Breast epithelium (tissue), 4 donors: ENCODE data around the gene DBN1. TPM values are rescaled to one million over a fixed set of nuclear protein-coding genes. Genes with fewer than 3 reads are reported as not detected.

ENCODE experiments used
- DNase-seq, 2 donors: peaks; one replicate each; pipeline ENCODE4 v3.0.0-alpha.2; 2019; ENCODE audit warnings: low spot score in 2 of 2
- H3K27ac ChIP-seq, 2 donors: fragments of 200-600 bp; sonication (generic) in 1 of 2; one replicate each; pipeline ENCODE4 v1.5.1; 2016 to 2019; ENCODE audit warnings: mild to moderate bottlenecking in 1 of 2
- H3K27me3 ChIP-seq, 2 donors: fragments of 200-600 bp; sonication (generic) in 1 of 2; one replicate each; pipeline versions ENCODE4 v1.5.1 to v1.6.0; 2017 to 2019; ENCODE audit warnings: control low read depth in 1 of 2, mild to moderate bottlenecking in 1 of 2
- H3K36me3 ChIP-seq: fragments of 200-600 bp; one replicate; pipeline ENCODE4 v1.5.1; 2019
- H3K4me1 ChIP-seq, 2 donors: fragments of 200-600 bp; sonication (generic); one replicate each; pipeline ENCODE4 v1.5.1; 2016 to 2019; ENCODE audit warnings: control low read depth in 1 of 2
- H3K4me3 ChIP-seq, 3 donors: fragments of 200-600 bp; sonication (generic); 1 replicate in 2 of 3; 2 replicates in 1 of 3; pipeline ENCODE4 v1.5.1; 2016 to 2019; ENCODE audit warnings: mild to moderate bottlenecking in 3 of 3, moderate library complexity in 2 of 3
- H3K9me3 ChIP-seq, 2 donors: fragments of 200-600 bp; sonication (generic) in 1 of 2; one replicate each; pipeline ENCODE4 v1.5.1; 2016 to 2019; ENCODE audit warnings: control low read depth in 1 of 2
- POLR2A ChIP-seq: fragments of 450-650 bp; IDR thresholded peaks from one replicate; pipeline ENCODE4 v1.6.1; 2016; ENCODE audit warnings: antibody characterized with exemption, mild to moderate bottlenecking, moderate library complexity
- POLR2AphosphoS5 ChIP-seq, 3 donors: sonication (generic); formaldehyde crosslinking; IDR thresholded peaks; one replicate each; pipeline ENCODE4 v1.6.1; 2017; ENCODE audit warnings: antibody characterized with exemption in 3 of 3
- intact Hi-C: fragments of 100-400 bp; cut with DNase I; formaldehyde crosslinking; loops from one replicate; pipeline ENCODE4 v1.15.1; 2023; ENCODE audit warnings: low total_unique reads
- total RNA-seq, 3 donors: library from RNA; depleted of rRNA; stranded (reverse); fragments of >200 nt; gene quantifications; one replicate each; pipeline ENCODE4 v1.1.0, GENCODE V29; 2016
- TF ChIP-seq, protein P1 (sequence below), 3 donors: fragments of 450-650 bp; IDR thresholded peaks; one replicate each; pipeline ENCODE4 v1.5.1; 2016 to 2017; ENCODE audit warnings: antibody characterized with exemption in 3 of 3, mild to moderate bottlenecking in 3 of 3, moderate library complexity in 3 of 3

DBN1 gene
- total RNA-seq, 3 donors from 2014 or later, result 30.7 to 94.6 (median 61.3) TPM

DNA sequence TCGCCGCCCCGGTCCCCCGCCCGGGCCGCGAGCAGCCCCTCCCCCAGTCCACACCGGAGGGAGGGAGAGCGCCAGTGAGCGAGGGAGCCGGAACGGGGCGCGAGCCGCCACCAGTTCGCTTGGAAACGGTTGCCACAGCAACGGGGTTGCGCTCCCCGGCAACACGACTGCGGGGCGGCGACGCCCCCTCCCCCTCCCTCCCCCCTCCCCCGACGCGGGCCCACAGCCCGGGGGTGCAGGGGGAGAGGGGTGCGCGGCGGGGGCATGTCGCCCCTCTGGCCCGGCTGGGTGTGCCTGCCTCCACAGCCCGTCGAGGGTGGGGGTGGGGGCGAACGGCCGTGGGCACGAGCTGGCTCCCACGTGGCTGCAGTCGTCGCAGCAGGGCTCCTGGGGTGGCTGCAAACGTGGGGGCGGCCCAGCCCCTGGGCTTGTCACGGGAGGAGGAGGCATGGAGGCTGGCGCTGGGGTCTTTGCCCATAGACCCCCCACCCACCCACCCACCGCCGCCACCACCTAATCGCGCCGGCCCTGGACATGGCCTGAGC lies 26.3 kb downstream of the DBN1 start:
- no peaks in the 10 kb centered on the region for H3K36me3 ChIP-seq
- DNase-seq, result no peak
- intact Hi-C loops, result loop anchor here (5.0 kb wide), 1 partner anchor 40 kb away; the partner anchor contains the start of gene F12
- H3K27ac ChIP-seq, result peak overlapping the region; percentile 15 to 55
- TF ChIP-seq, protein P1, sequence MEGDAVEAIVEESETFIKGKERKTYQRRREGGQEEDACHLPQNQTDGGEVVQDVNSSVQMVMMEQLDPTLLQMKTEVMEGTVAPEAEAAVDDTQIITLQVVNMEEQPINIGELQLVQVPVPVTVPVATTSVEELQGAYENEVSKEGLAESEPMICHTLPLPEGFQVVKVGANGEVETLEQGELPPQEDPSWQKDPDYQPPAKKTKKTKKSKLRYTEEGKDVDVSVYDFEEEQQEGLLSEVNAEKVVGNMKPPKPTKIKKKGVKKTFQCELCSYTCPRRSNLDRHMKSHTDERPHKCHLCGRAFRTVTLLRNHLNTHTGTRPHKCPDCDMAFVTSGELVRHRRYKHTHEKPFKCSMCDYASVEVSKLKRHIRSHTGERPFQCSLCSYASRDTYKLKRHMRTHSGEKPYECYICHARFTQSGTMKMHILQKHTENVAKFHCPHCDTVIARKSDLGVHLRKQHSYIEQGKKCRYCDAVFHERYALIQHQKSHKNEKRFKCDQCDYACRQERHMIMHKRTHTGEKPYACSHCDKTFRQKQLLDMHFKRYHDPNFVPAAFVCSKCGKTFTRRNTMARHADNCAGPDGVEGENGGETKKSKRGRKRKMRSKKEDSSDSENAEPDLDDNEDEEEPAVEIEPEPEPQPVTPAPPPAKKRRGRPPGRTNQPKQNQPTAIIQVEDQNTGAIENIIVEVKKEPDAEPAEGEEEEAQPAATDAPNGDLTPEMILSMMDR (IDR thresholded peaks at IDR 0.05), result no peak
- no peak for TF ChIP-seq POLR2A
- TF ChIP-seq POLR2AphosphoS5 (IDR thresholded peaks at IDR 0.05), result no peak
- peaks cover 0 to 3% of the 10 kb centered on the region in 2 donors for H3K27me3 ChIP-seq
- H3K9me3 ChIP-seq, result no peaks in the 10 kb centered on the region
- peak overlapping the region; percentile 47 to 68 (median 60) for H3K4me3 ChIP-seq
- H3K4me1 ChIP-seq, result peaks cover 0 to 13% of the 10 kb centered on the region in 2 donors

- H3K9me3 ChIP-seq, result no peaks in the 10 kb centered on the region
- no peak for TF ChIP-seq POLR2AphosphoS5 (IDR thresholded peaks at IDR 0.05)
- TF ChIP-seq, protein P1 (IDR thresholded peaks at IDR 0.05), result no peak
- no peak for TF ChIP-seq POLR2A
- H3K27ac ChIP-seq, result peak within 1 kb of the TSS; percentile 15 to 55
- no peak for DNase-seq
- H3K36me3 ChIP-seq, result no peaks in the 10 kb centered on the region
- peaks cover 0 to 13% of the 10 kb centered on the region in 2 donors for H3K4me1 ChIP-seq
- peaks cover 0 to 3% of the 10 kb centered on the region in 2 donors for H3K27me3 ChIP-seq
- H3K4me3 ChIP-seq, result peak within 1 kb of the TSS; percentile 47 to 68 (median 60)
- intact Hi-C loops, result loop anchor here (5.0 kb wide), 1 partner anchor 39 kb away; the partner anchor contains the start of gene F12
Observed at GRCh38 chr5:177446200-177447065, 27.0 kb downstream of the DBN1 start, which contains the start of gene PRR7. PRR7 (plus strand) TSS chr5:177446814; CDS start chr5:177455068, 8,254 bp downstream.

DNA sequence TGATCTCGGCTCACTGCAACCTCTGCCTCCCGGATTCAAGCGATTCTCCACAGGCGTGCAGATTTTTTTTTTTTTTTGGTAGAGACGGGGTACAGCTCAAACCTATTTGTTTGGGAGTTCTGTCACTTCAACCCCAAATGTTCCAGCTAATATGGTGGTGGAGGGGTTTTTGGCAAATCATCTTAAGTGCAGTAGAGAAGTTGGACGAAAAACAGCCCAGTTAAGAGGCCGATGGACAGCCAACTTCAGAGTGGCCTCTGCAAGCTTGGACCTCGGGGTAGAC lies 27.6 kb downstream of the DBN1 start:
- H3K4me1 ChIP-seq, result peaks cover 0 to 13% of the 10 kb centered on the region in 2 donors
- intact Hi-C loops, result loop anchor here (5.0 kb wide), 1 partner anchor 39 kb away; the partner anchor contains the start of gene F12
- no peak for TF ChIP-seq POLR2A
- TF ChIP-seq, protein P1 (IDR thresholded peaks at IDR 0.05), result no peak
- TF ChIP-seq POLR2AphosphoS5 (IDR thresholded peaks at IDR 0.05), result no peak
- no peaks in the 10 kb centered on the region for H3K9me3 ChIP-seq
- DNase-seq, result no peak
- H3K27me3 ChIP-seq, result peaks cover 0 to 3% of the 10 kb centered on the region in 2 donors
- peak overlapping the region in 2 of 3 donors; percentile 60 to 68 for H3K4me3 ChIP-seq
- H3K27ac ChIP-seq, result peak overlapping the region in 1 of 2 donors; percentile 32
- no peaks in the 10 kb centered on the region for H3K36me3 ChIP-seq

GRCh38 chr5:177445052-177445916 lies 28.1 kb downstream of the DBN1 start:
- TF ChIP-seq POLR2A (no peak), POLR2AphosphoS5 (IDR thresholded peaks at IDR 0.05) (no peak)
- TF ChIP-seq, protein P1 (IDR thresholded peaks at IDR 0.05), result no peak
- Histone ChIP-seq H3K36me3 (no peaks in the 10 kb centered on the region), H3K27ac (no peak overlapping the region), H3K4me3 (no peak overlapping the region), H3K4me1 (peaks cover 0 to 13% of the 10 kb centered on the region in 2 donors), H3K9me3 (no peaks in the 10 kb centered on the region), H3K27me3 (peaks cover 0 to 3% of the 10 kb centered on the region in 2 donors)
- no peak for DNase-seq
- intact Hi-C loops, result loop anchor here (5.0 kb wide), 1 partner anchor 38 kb away; the partner anchor contains the start of gene F12
